ENCODE results near the gene ANOS1.

ANOS1 gene

DNA sequence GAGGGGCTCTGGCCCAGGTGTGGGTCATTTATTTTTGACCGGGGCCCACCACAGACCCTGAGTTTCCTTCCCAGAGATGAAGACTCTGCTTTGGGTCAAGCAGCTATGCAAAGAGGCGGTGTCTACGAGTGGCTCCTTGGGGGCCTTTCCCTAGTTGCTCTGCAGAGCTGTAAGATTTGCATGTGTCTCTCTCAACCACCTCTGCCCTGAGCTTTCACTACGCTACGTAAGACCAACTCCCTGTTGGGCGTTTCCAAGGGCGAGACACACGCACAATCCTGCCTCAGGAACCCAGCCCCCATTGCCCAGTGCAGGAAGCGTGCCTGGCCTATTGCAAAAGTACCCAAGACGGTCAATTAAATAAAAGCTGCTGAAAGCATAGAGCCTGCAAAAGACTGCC, 10.0 kb upstream of the ANOS1 start:
- H3K27ac ChIP-seq (ENCODE audit: low read depth, low read length, severe bottlenecking): no peak overlapping the region
- no peaks in the 10 kb centered on the region for H3K4me1 ChIP-seq (ENCODE audit: control insufficient read depth, insufficient read depth, low read length, poor library complexity, severe bottlenecking)
- no peaks in the 10 kb centered on the region for H3K36me3 ChIP-seq (ENCODE audit: control insufficient read depth, insufficient read depth, low read length)
- no peak overlapping the region for H3K4me3 ChIP-seq (ENCODE audit: extremely low read depth, insufficient read depth, low read length, poor library complexity, severe bottlenecking)
- H3K9me3 ChIP-seq (ENCODE audit: control insufficient read depth, low read length): no peaks in the 10 kb centered on the region
- WGBS, 2 experiments (ENCODE audit: insufficient coverage in 2 of 2): 92 to 93% methylated on average over 2 to 8 of the region's 10 CpGs

DNA sequence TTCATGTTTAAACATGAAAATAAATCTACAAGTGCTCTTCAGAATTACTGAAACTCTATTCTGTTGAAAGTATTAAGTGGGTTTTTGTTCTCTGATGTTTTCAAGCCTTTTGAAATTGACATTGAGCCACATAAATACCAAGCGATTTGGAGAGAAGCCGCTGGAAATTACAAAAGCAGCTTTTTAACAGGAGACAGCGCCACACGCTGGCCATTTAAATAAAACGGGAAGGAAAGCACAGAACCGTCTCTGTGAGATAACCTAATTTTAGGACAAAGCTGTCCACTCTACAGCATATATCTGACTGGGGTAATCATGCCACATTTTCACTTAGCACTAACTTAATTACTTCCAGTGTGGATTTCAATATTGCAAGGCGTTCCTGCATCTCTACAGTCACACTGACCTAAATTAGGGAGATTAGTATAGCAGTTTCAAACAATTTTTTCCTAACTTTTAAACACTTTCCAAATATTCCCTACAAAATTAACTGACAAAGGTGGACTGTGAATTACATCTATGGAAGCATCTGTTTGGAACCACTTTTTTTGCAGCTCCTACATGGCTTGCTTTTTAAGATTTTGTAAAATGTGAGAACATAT, 6.8 kb upstream of the ANOS1 start:
- Histone ChIP-seq H3K27ac (ENCODE audit: low read depth, low read length, severe bottlenecking) (no peak overlapping the region), H3K4me1 (ENCODE audit: control insufficient read depth, insufficient read depth, low read length, poor library complexity, severe bottlenecking) (no peaks in the 10 kb centered on the region), H3K4me3 (ENCODE audit: extremely low read depth, insufficient read depth, low read length, poor library complexity, severe bottlenecking) (no peak overlapping the region), H3K9me3 (ENCODE audit: control insufficient read depth, low read length) (no peaks in the 10 kb centered on the region), H3K36me3 (ENCODE audit: control insufficient read depth, insufficient read depth, low read length) (no peaks in the 10 kb centered on the region)
- WGBS, 2 experiments (ENCODE audit: insufficient coverage in 2 of 2): no CpG with 5 or more reads among the region's 7 CpGs

DNA sequence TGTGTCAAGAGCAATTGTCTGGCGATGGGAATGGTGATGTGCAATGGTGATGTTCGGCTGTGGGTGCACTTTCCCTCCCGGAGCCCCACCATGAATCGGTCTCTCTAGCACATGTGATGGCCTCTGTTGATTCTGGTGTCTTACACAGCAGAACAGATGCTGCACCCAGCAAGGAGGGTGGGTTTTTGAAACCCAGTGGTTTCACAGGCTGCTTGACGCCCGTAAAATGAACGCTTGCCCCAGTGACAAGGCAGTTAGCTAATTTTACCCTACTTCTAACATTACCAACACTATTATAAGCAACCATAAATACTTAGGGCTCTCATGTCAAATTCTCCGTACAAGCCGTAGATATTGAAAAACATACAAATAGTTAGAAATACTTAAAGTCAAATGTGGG, 5.9 kb upstream of the ANOS1 start:
- H3K9me3 ChIP-seq (ENCODE audit: control insufficient read depth, low read length): no peaks in the 10 kb centered on the region
- H3K4me1 ChIP-seq (ENCODE audit: control insufficient read depth, insufficient read depth, low read length, poor library complexity, severe bottlenecking): no peaks in the 10 kb centered on the region
- no peak overlapping the region for H3K4me3 ChIP-seq (ENCODE audit: extremely low read depth, insufficient read depth, low read length, poor library complexity, severe bottlenecking)
- no peaks in the 10 kb centered on the region for H3K36me3 ChIP-seq (ENCODE audit: control insufficient read depth, insufficient read depth, low read length)
- WGBS, 2 experiments (ENCODE audit: insufficient coverage in 2 of 2): 100% methylated on average over 1 of the region's 9 CpGs; no CpG with 5 or more reads in 1 of the 2 experiments
- no peak overlapping the region for H3K27ac ChIP-seq (ENCODE audit: low read depth, low read length, severe bottlenecking)

DNA sequence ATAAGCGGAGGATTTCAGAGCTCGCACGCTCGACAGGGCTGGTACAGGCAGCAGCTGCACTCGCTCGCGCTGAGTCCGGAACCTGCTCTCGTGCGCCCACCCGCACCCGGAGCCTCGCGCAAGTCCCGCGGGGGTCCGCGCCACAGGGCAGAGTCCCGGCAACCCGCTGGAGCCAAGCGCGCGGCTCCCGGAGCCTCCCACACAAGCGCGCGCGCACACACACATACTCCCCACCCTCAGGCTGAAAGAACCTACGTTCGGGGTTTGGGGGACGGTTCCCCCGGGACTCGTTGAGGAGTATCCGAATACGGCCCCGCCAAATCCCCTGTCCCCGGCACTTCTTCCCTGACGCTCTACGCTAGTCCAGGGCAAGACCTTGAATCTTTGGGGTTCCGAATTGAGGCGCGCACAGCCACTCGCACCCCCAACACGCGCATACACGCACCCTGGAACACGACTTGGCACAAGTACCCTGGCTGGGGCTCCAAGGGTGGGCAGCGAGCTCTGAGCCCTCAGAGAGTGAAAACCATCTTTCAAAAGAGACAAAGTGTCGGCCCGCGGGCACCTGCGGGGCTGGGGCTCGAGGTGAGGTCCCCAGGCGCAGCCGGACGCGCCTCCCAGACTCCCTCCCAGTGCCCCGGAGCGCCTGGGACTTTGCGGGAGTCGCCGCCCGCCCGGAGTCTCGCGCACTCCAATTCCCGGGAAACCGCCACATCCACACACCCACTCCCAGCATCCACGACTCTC, 952 bp downstream of the ANOS1 start:
- no peaks in the 10 kb centered on the region for H3K9me3 ChIP-seq (ENCODE audit: control insufficient read depth, low read length)
- no peaks in the 10 kb centered on the region for H3K36me3 ChIP-seq (ENCODE audit: control insufficient read depth, insufficient read depth, low read length)
- H3K27ac ChIP-seq (ENCODE audit: low read depth, low read length, severe bottlenecking): no peak overlapping the region
- H3K4me3 ChIP-seq (ENCODE audit: extremely low read depth, insufficient read depth, low read length, poor library complexity, severe bottlenecking): peak overlapping the region; percentile 46
- 0 to 1% methylated on average over 19 to 24 of the region's 69 CpGs for whole genome bisulfite sequencing, 2 experiments (ENCODE audit: insufficient coverage in 2 of 2)
- peaks cover 4% of the 10 kb centered on the region for H3K4me1 ChIP-seq (ENCODE audit: control insufficient read depth, insufficient read depth, low read length, poor library complexity, severe bottlenecking)

DNA sequence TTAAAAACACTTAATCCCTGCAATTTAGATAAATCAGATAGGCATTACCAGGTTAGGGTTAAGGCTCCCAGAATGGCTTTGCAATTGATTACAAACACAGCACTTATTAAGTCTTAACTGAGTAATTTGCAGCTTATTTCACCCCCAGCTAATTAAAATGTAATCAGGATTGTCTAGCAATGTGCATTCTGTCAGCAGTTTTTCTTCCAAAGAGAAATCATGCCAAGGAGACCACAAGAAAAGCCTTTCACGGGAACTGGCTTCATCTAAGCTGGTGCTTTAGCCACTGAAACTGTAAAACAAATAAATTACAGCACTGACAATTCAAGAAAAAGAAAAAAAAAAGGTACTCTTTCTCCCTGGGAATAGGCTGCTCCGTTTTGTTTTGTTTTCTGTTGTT, 2.1 kb downstream of the ANOS1 start:
- Histone ChIP-seq H3K27ac (ENCODE audit: low read depth, low read length, severe bottlenecking) (no peak overlapping the region), H3K36me3 (ENCODE audit: control insufficient read depth, insufficient read depth, low read length) (no peaks in the 10 kb centered on the region), H3K9me3 (ENCODE audit: control insufficient read depth, low read length) (no peaks in the 10 kb centered on the region), H3K4me1 (ENCODE audit: control insufficient read depth, insufficient read depth, low read length, poor library complexity, severe bottlenecking) (peaks cover 4% of the 10 kb centered on the region), H3K4me3 (ENCODE audit: extremely low read depth, insufficient read depth, low read length, poor library complexity, severe bottlenecking) (no peak overlapping the region)
- WGBS, 2 experiments (ENCODE audit: insufficient coverage in 2 of 2): 60% methylated on average over 1 of the region's 2 CpGs; no CpG with 5 or more reads in 1 of the 2 experiments

DNA sequence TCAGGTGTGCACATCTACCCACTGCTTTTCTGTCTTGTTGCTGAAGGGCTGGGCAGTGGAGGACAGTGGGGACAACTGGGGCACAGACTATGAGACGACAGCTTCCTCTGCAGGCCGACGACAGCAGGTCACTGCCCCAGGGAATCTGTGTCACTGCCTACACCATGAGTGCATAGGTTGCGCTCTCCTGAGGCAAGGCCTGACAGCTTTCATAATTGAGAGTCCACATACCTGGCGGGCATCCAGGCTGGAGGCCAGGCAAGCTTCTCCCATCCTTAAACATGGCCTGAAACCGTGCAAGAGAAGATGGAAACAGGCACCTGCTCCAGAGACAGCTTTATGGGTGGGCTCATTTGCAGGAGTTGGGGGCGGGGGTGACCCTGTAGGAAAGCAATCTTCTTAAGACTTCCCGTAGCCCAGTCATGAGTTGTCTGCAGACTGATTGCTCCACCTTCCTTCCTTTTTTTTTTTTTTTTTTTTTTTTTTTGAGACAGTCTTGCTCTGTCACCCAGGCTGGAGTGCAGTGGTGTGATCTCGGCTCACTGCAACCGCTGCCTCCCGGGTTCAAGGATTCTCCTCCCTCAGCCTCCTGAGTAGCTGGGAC, 2.9 kb downstream of the ANOS1 start:
- H3K4me1 ChIP-seq (ENCODE audit: control insufficient read depth, insufficient read depth, low read length, poor library complexity, severe bottlenecking): peaks cover 4% of the 10 kb centered on the region
- H3K27ac ChIP-seq (ENCODE audit: low read depth, low read length, severe bottlenecking): no peak overlapping the region
- H3K4me3 ChIP-seq (ENCODE audit: extremely low read depth, insufficient read depth, low read length, poor library complexity, severe bottlenecking): no peak overlapping the region
- H3K36me3 ChIP-seq (ENCODE audit: control insufficient read depth, insufficient read depth, low read length): no peaks in the 10 kb centered on the region
- 73 to 78% methylated on average over 3 of the region's 11 CpGs for WGBS, 2 experiments (ENCODE audit: insufficient coverage in 2 of 2)
- no peaks in the 10 kb centered on the region for H3K9me3 ChIP-seq (ENCODE audit: control insufficient read depth, low read length)

DNA sequence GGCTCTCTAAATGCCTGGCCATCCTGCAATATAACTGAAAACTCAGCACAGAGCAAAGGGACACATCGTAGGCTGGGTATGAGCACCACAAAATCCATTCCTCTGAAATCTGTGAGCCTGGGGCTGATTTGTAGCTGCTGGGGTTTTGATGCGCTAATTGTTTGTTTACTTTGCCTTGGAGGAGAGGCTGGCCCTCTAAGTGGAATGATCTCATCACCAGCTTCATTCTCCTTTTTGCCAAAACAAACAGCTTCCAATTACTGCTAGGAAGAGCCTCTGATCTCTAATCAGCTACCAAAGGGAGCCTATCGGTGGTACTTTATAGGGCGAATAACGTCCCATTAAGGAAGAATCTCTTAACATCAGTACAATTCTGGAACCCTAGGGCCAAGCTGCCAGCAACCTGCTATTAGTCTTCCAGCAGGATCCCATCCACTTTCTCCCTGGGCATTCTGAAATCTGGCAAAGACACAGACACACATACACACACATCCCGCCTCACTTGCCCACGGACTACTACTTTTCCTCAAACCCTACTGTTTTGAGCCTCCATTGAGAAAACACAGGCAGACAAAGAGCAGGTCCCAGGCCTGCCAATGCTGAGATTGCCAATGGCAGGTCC, 5.8 kb downstream of the ANOS1 start:
- WGBS, 2 experiments (ENCODE audit: insufficient coverage in 2 of 2): no CpG with 5 or more reads among the region's 7 CpGs
- peaks cover 6% of the 10 kb centered on the region for H3K4me1 ChIP-seq (ENCODE audit: control insufficient read depth, insufficient read depth, low read length, poor library complexity, severe bottlenecking)
- no peaks in the 10 kb centered on the region for H3K36me3 ChIP-seq (ENCODE audit: control insufficient read depth, insufficient read depth, low read length)
- H3K9me3 ChIP-seq (ENCODE audit: control insufficient read depth, low read length): no peaks in the 10 kb centered on the region
- no peak overlapping the region for H3K4me3 ChIP-seq (ENCODE audit: extremely low read depth, insufficient read depth, low read length, poor library complexity, severe bottlenecking)
- H3K27ac ChIP-seq (ENCODE audit: low read depth, low read length, severe bottlenecking): no peak overlapping the region

DNA sequence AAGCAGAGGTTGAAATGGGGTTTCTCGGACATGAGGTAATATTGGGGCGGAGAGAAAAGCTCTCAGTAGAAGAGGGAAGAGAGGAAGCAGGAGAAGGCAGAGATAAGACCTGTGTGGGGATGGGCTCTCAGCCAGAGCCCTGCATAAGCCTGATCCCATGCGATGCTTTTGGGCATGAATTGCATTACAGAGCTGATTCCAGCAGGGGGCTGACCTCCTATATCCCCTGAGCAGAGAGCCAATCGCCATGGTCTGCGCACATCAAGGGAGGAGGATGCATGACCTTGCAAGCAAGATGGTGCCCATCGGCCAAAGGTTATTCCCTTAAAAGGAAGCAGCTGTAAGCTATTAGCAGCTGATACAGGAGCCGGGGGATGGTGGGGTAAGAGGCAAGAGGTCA, 7.6 kb downstream of the ANOS1 start:
- Histone ChIP-seq H3K27ac (ENCODE audit: low read depth, low read length, severe bottlenecking) (no peak overlapping the region), H3K4me3 (ENCODE audit: extremely low read depth, insufficient read depth, low read length, poor library complexity, severe bottlenecking) (no peak overlapping the region), H3K4me1 (ENCODE audit: control insufficient read depth, insufficient read depth, low read length, poor library complexity, severe bottlenecking) (peaks cover 11% of the 10 kb centered on the region), H3K36me3 (ENCODE audit: control insufficient read depth, insufficient read depth, low read length) (no peaks in the 10 kb centered on the region), H3K9me3 (ENCODE audit: control insufficient read depth, low read length) (no peaks in the 10 kb centered on the region)
- 14 to 56% methylated on average over 1 to 5 of the region's 7 CpGs for WGBS, 2 experiments (ENCODE audit: insufficient coverage in 2 of 2)

DNA sequence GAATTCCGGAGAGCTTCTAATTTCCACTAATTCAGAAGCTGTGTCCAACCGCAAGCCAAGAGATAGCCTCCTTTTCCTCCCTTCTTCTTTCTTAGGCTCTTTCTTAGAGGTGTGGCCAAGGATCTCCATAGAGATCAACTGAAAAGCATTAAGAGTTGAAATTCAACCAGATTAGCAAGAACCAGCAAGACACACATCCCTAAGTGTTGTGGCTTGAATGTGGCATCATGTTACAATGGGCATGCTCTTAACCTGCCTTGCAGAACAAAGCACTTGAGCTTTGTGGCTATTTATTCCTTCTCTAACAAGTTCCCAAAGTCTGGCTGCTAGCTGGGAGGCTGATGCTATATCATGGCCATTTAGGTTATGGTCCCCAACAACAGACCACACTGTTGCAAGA, 10.4 kb downstream of the ANOS1 start:
- H3K4me3 ChIP-seq (ENCODE audit: extremely low read depth, insufficient read depth, low read length, poor library complexity, severe bottlenecking): no peak overlapping the region
- WGBS, 2 experiments (ENCODE audit: insufficient coverage in 2 of 2): no CpG with 5 or more reads among the region's 2 CpGs
- no peaks in the 10 kb centered on the region for H3K9me3 ChIP-seq (ENCODE audit: control insufficient read depth, low read length)
- H3K27ac ChIP-seq (ENCODE audit: low read depth, low read length, severe bottlenecking): peak overlapping the region; percentile 62
- H3K4me1 ChIP-seq (ENCODE audit: control insufficient read depth, insufficient read depth, low read length, poor library complexity, severe bottlenecking): peaks cover 9% of the 10 kb centered on the region
- no peaks in the 10 kb centered on the region for H3K36me3 ChIP-seq (ENCODE audit: control insufficient read depth, insufficient read depth, low read length)

DNA sequence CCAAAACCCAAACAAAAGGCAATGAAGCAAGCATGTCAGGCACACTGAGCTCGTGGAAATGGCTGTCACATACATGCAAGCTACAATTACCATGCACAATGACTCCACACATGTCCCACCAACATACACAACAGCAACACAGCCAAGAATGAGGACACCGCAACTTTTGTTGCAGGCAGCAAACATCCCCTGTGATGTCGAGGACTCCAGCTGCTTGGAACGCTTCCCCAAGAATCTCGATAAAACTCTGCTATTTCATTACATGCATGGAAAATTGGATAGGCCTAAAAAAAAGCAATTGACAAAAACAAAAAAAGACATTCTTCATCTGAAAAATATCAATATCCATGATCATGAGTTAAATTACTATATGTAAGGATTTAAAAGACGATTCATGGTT, 11.8 kb downstream of the ANOS1 start:
- no peak overlapping the region for H3K27ac ChIP-seq (ENCODE audit: low read depth, low read length, severe bottlenecking)
- no peaks in the 10 kb centered on the region for H3K36me3 ChIP-seq (ENCODE audit: control insufficient read depth, insufficient read depth, low read length)
- no peaks in the 10 kb centered on the region for H3K9me3 ChIP-seq (ENCODE audit: control insufficient read depth, low read length)
- H3K4me1 ChIP-seq (ENCODE audit: control insufficient read depth, insufficient read depth, low read length, poor library complexity, severe bottlenecking): peaks cover 7% of the 10 kb centered on the region
- no peak overlapping the region for H3K4me3 ChIP-seq (ENCODE audit: extremely low read depth, insufficient read depth, low read length, poor library complexity, severe bottlenecking)
- WGBS, 2 experiments (ENCODE audit: insufficient coverage in 2 of 2): no CpG with 5 or more reads among the region's 6 CpGs

All from mesodermal cell (in vitro differentiated cells).